Esophagus mucosa (tissue), 1 donor: ENCODE data around the gene CFL2. TPM values are rescaled to one million over a fixed set of nuclear protein-coding genes. Genes with fewer than 3 reads are reported as not detected.
"Not testable (repeated sequence)": the region's sequence is repeated elsewhere in the genome, so short reads cannot be mapped to it uniquely, and the experiment has no call there.

ENCODE experiments used
- ATAC-seq: fragments of 200-7000 bp; cut with Tn5 transposase; one replicate; pipeline ENCODE4 v1.9.1; 2020
- total RNA-seq: library from RNA; stranded (reverse); gene quantifications from one replicate; pipeline ENCODE4 v1.2.4, GENCODE V29; 2023
- donor health status: DM: yes; HTN: yes; CAD: no.

The CFL2 gene
- 7.0 TPM for total RNA-seq

- ATAC-seq: peak; percentile 94
Observed at GRCh38 chr14:34714320-34715126, at the start of gene CFL2. Gene CFL2, minus strand, starts transcription at chr14:34714593. Its CDS starts 53 bp downstream, at chr14:34714540.

DNA sequence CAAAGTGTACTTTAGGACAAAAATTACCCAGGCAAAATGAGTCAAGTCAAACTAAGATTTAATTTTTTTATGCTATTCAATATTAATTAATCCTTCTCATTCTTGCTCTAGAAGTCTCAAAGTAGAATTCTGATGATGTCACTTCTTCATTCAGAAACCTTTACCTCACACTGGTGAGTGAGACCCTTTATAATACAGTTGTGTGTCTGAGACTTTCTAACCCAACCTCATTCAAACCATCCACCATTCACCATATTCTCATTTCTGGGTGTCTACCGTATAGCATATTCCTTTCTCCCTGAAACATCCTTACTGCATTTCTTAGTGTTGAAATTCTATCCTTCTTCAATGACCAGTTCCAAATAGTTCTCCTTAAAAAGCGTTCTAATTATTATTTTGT, 40.8 kb upstream of the CFL2 start:
- ATAC-seq: no peak

GRCh38 chr14:34754687-34755086, 40.3 kb upstream of the CFL2 start:
- no peak for ATAC-seq

DNA sequence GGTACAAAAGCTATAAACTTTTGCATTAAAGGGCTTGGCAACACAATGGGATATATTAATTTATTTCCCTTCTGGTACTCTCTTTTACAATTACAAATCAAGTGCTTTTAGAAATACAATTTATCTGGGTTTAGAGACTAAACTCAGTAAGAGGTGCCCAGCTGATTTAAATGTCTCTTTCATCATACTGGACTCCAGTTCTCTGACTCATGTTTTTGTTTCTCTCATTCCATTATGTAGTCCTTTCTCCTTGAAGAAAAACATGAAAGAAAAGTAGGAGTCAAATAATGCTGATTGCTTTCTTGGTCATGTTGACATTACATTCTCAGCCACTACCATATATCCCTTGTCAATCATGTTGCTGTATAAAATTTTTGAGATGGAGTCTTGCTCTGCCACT, 36.3 kb upstream of the CFL2 start:
- ATAC-seq: no peak

DNA sequence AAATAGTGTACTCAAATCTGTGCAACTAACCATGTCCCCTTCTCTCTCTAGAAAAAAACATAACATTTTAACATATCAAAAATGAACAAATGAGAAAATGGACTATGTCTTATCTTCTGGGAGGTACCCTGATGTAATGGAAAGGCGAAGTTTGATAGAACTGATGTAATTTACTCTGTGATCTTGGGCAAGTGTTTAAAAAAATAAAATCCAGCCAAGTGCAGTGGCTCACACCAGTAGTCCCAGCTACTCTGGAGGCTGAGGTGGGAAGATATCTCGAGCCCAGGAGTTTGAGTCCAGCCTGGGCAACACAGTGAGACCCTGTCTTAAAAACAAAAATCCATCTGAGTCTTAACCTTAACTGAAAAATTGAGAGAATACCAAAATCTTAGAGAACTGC, 35.8 kb upstream of the CFL2 start:
- ATAC-seq: no peak

GRCh38 chr14:34749408-34749807, 35.0 kb upstream of the CFL2 start:
- ATAC-seq: no peak

DNA sequence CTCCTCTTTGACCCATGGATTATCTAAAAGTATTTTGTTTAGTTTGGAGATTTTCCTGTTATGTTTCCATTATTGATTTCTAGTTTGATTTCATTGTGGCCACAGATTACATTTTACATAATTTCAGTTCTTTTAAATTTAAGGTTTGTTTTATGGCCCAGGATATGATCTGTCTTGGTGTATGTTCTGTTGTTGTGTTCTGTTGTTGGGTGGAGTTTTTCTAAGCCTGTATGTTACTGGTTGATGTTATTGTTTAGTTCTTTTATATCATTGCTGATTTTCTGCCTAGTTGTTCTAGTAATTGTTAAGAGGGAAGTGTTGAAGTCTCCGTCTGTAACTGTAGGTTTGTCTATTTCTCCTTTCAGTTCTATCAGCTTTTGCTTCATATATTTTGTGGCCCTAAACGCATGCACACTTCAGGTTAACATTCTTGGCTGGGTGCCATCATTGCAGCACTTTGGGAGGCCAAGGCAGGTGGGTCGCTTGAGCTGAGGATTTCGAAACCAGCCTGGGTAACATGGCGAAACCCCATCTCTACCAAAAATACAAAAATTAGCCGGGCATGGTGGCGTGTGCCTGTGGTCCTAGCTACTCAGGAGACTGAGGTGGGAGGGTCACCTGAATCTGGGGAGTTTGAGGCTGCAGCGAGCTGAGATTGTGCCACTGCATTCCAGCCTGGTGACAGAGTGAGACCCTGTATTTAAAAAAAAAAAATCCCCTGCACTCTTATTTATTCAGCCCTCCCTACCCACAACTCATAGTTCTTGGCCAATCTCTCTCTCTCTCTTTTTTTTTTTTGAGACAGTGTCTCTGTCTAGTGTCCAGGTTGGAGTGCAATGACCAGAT, 28.1 kb upstream of the CFL2 start:
- ATAC-seq: no peak

DNA sequence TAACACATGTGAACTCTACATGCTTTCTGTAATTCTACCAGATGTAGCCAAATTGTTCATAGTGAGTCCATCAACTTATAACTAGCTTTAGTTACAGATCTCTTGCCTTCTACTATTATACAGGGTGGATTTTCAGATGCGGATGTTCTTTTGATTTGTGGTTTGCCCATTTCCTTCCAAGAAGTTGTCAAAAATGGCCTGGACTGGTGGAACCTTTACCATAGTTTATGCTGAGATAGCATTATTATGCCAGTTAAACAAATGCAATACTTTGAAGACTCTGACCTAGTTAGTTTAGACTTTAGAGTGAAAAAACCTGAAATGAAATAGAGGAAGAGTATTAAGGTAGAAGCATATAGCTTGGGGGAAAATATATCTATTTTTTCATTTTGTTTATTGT, 27.4 kb upstream of the CFL2 start:
- no peak for ATAC-seq

DNA sequence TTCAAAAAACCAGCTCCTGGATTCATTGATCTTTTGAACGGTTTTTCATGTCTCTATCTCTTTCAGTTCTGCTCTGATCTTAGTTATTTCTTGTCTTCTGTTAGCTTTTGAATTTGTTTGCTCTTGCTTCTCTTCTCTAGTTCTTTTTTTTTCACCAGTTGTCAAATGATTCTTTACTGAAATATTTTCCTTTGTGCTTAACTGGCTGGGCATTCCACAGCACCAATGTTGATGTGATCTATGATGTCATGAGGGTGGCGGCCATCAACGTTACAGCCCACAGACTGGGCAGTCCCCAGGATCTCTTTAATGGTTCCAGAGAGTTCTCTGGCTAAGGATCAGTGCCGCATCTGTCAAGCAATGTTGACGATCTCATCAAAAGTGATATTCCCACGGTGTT, 25.7 kb upstream of the CFL2 start:
- ATAC-seq: not testable (repeated sequence)

DNA sequence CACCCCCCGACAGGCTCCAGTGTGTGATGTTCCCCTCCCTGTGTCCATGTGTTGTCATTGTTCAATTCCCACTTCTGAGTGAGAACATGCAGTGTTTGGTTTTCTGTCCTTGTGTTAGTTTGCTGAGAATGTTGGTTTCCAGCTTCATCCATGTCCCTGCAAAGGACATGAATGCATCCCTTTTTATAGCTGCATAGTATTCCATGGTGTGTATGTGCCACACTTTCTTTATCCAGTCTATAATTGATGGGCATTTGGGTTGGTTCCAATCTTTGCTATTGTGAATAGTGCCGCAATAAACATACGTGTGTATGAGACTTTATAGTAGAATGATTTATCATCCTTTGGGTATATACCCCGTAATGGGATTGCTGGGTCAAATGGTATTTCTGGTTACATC, 22.7 kb upstream of the CFL2 start:
- not testable (repeated sequence) for ATAC-seq

- no peak for ATAC-seq
Observed at GRCh38 chr14:34733245-34733644, 18.9 kb upstream of the CFL2 start.

GRCh38 chr14:34732802-34733201, 18.4 kb upstream of the CFL2 start:
- no peak for ATAC-seq

- ATAC-seq: no peak
Observed at GRCh38 chr14:34723867-34724266, 9.5 kb upstream of the CFL2 start.

GRCh38 chr14:34722723-34723545, 8.5 kb upstream of the CFL2 start:
- ATAC-seq: peak; percentile 47

DNA sequence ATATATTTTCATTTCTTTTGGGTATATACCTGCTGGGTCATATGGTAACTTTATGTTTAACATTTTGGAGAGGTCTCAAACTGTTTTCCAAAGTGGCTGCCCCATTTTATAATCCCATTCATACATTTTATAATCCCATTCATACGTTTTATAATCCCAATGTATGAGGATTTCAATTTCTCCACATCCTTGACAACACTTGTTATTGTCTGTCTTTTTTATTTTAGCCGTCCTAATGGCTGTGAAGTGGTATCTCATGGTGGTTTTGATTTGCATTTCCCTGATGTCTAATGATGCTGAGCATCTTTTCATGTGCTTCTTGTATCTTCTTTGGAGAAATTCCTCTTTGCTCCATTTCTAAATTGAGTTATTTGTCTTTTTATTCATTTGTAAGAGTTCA, 6.7 kb upstream of the CFL2 start:
- no peak for ATAC-seq

DNA sequence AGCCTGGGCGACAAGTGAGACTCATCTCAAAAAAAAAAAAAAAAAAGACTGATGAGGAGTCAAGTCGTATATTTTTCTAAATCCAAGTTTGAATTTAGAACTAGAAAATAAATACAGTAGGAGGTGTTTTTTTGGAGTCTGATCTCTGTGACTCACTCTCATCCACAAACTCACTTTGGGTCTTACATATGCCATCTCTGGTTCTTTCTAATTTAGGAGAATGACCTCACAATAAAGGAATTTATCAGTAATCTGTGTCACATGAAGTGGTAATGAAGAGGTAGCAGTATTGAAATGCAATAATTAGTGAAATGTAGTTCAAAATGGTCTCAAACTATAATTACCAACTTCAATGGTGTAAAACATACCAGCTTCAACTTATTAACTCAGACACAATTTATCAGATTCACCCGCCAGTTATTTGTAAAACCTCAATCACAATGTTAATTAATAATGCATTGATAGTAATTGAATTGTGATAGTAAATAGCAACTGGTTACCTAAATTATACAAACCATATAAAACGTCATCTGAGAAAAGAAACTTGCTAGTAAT, 4.4 kb upstream of the CFL2 start:
- ATAC-seq: no peak

- no peak for ATAC-seq
Observed at GRCh38 chr14:34715127-34715863, 902 bp upstream of the CFL2 start.

DNA sequence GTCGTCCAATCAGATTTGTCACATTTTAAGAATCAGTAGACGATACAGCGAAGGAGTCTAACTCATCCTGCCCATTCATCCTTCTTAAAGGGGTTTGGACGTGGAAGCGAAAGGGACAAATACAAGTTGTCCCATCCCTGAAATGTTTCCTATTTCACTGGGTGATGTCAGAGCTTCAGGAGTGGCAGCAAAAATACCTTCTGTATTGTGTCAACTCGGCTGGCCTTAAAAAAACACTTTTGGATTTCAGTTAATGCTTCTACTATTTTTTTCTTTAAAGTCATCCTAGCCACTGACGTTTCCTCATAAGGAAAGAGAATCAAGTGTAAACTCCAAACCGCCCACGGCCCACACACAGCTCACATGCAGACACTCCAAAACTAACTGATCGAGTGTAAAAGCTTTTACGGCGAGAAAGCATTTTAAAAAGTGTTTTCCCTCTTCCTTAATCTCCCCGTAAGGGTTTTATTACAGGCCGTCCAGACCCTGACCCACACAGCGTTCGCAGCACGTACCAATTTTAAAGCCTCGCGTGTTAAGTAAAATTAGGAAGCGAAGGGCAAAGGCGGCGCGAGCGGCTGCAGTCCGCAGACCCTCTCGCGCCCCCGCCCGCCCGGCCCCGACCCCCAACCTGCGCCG, 593 bp downstream of the CFL2 start:
- ATAC-seq: peak; percentile 66

DNA sequence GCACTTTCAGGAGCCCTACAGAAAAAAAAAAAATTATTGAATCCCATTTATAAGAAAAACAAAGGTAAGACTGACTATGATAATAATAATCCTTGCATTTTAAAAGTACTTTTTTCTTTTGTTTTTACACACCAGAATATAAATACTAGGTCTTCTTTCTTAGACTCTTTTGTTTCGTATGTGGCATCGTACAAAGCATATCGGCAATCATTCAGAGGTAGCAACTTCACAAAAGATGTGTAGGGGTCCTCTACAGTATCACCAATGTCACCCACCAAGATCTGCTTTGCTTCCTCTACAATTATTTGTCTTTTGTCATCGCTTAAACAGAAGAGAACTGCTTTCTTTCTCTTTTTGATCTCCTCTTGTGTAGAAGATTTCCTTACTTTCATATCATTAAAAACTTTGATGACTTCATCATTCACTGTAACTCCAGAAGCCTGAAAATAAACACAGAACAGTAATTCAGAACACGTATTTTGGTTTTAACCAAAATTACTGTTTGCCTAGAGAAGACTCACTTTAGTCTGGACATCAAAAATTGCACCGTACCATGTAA, 1.2 kb downstream of the CFL2 start:
- no peak for ATAC-seq

GRCh38 chr14:34711796-34712712, 2.3 kb downstream of the CFL2 start:
- no peak for ATAC-seq
